Activated gamma-delta T cell treated with anti-CD3 and anti-CD28 coated beads, Interleukin-2, amount 50 U/mL, for 16 hours (primary cell): ENCODE results near the gene KCNQ5.

ENCODE experiments used
- DNase-seq: peaks from one replicate; pipeline ENCODE4 v3.0.0-alpha.2; 2020; ENCODE audit warnings: low read depth

KCNQ5 gene

DNA sequence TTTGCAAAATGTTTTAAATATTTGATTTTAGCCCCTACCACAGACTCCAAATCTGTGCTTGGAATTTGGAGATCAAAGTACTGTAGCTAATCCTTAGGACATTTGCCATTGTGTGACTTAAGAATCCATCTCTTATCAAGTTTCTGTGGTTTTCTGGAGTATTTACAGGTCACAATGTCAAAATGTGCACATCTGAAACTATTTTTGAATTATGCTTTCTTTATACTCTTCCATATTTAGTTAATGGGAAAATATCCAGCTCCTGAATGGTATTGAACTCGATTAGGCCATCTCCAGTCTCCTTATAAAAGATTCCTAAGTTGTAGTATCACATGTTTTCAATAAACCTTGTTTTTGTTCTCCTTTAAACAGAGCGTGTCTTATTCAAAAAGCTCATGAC, 441.0 kb downstream of the KCNQ5 start:
- DNase-seq, result no peak

DNA sequence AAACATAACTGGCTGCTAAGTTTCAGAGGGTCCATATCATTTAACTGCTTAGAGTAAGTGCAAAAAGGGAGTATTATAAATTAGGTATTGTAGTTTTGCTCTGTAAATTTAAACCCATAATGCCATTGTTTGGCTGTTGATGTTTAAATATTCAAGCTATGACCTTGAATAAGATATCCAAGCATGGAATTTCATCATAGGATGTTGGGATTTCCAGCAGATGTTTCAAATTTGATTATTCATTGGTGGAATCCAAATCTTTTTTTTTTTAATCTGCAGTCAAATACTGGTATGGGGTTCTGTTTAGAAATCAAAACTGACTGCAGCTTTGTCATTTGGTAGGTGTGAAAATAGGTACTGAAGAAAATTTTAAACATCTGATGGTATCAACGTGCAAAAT, 442.4 kb downstream of the KCNQ5 start:
- DNase-seq, result no peak

DNA sequence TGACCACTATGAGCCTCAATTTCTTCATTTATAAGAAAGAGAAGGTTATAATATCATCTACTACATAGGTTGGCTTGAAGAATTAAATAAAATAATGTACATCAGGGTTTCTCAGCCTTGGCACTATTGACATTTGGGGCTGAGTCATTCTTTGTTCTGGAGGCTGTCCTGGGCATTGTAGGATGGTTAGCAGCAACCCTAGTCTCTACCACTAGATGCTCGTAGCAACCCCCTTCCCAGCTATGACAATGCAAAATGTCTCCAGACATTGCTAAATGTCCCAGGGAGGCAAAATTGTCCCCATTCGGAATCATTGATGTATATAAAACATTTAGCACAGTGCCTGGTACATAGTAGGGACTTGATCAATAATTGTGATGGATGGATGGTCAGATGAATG, 451.4 kb downstream of the KCNQ5 start:
- DNase-seq, result no peak

DNA sequence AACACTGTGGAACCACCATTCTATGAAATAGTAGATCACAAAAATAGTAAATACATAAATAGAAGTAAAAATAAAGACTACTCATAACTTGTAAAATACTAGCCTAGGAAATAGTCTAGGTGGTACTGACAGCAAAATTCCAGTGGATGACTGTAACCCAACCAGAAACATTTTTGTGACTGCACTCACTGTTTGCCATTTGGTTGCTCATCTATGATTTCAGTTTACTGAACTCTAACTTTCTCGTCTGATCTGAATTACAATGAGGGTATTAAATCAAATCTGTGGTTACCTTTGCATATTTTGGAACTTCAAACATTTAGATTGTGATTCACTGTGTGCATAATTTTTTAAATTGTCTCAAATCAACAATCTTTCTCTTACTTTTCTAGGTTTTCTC, 452.3 kb downstream of the KCNQ5 start:
- DNase-seq, result no peak

DNA sequence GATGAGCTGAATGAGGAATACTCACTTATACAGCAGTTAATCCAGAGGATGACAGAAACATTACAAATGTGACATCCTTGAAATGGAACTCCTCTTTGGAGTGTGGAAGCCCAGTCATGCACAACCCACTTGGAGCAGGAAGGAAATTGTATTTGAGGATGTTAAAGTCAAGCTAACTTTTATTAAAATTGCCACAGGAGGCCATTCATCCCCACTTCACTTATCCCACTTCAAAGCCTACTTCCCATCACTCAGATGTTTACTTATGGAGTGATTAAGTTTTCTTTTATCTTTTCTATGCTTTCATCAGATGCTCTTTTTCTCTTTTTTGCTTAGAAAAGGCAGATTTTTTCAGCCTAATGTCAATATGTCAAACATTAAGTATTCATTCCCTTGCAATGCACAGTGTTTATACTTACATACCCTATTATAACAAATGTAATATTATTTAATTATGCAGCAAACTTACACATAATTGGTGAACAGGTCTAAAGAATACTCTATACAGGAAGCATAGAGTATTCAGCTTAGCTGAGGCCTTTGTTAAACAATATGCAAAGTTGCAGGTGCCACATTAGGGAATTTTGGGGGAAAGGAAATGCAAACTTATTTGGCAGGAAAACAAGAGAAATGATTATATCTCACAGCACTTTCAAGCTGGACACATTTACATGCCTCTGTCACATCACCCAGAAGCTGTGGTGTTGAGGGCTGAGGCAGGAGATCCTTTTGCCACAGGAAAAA, 454.5 kb downstream of the KCNQ5 start:
- DNase-seq, result no peak

DNA sequence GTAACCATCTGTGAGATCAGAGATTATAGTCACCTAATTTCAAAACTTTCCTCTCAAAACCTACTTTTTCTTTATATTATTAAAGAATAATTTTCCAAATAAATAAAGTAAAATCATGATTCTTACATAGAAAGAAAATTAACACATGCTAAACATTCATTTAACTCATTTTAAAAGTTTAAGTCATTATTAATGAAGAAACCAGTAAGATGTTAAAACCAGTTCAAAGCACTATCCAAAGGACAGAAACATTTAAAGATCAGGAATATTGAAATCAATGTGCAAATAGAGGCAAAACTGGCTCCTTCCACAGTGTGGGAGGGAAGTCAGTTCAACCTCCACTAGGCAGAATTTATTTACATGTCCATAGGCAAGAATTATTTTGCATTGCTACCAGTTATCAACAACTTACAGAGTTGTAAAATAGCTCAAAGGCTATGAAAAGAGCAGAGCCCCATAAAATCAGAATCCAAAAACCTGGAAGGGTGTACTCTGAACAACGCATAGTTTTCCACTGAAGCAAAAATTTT, 456.5 kb downstream of the KCNQ5 start:
- DNase-seq, result no peak

DNA sequence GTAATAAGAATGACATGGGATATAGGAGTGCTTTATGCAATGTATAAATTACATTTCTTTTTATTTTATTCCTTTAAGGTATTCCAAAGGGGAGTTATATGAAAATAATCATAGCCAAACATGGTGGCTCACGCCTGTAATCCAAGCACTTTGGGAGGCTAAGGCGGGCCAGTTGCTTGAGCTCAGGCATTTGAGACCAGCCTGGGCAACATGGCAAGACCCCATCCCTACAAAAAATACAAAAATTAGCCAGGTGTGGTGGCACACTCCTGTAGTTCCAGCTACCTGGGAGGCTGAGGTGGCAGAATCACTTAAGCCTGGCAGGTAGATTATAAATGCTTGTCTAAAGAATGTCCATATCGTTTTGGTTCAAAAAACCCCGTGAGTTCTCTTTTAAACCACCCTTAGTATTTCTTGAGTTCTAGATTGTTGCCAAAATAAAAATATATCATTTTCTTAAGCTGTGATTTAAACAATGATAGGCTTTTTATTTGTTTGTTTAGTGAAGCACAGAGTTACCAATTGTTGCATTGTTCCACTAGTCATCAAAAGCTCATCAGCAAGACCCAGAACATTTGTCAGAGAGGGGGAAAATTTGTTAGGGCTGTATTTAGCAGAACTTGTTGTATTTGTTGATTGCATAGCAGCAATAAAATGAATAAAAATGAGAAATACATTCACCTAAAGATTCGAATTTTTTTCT, 457.2 kb downstream of the KCNQ5 start:
- no peak for DNase-seq

DNA sequence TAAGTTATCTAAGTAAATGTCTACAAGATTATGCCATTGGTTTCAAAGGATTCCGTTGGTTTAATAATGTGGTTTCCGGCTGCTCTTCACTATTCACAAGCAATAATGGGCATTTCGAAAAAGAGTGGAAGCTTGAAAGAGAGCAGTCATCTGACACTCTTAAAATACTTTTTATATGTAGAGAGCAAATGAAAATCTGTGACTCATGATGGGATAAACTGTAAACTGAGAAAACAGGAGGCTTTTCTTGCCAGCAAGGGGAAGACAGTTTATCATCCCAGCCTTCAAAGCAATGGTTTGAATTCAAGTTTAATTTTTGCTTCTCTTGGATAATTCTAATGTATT, 457.7 kb downstream of the KCNQ5 start:
- no peak for DNase-seq

DNA sequence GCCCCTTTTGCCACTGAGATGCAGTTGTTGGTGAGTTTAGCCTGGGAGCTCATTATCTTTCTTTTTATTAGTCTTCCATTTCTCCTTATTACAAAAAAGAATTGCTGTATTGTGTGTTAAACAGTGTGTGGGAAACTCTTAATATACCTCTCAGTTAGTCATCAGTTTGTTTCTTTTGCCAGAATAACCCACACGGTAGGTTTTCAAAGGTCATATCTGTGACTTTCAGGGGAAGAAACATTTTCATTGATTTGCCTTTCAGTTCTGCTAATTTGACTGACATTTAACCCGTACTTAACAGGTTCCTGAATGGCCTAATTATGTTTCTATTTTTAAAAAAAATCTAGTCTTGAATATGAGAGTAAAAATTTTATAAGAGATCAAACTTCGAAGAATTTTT, 458.1 kb downstream of the KCNQ5 start:
- DNase-seq, result no peak

DNA sequence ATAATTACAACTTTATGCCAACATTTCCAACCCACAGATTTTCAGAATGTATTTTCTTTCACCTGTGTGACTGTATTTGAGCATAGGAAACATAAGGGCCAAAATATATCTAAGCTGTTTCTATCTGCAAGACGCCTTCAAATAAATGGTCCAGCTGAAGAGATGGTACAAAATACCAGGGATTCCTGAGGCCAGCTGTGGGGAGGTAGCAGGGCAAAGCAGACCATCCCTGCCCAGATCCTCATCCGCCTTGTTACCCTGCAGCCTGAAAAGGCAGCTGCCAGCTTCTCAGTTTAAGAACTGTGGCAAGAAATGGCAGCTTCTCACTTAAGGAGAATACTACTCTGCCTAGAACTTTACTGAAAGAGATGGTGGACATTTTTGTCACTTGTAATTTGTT, 460.1 kb downstream of the KCNQ5 start:
- no peak for DNase-seq

DNA sequence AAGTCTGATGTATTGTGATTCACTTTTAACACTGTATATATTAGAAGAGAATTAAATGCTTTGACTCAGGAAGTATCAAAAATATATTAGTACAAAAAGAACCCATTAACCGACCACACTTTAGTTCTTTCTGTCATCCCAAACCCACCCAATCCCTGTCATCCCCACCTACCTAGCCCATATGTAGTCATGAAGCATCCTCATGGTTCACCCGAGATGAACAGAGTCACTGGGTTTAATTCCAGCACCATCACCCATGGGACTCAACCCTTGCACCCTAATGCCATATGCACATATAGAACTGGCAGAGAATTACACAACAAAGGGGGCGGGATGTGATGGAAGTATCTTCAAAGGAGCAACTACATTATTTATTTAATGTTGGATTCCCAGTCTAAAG, 462.0 kb downstream of the KCNQ5 start:
- DNase-seq, result no peak

DNA sequence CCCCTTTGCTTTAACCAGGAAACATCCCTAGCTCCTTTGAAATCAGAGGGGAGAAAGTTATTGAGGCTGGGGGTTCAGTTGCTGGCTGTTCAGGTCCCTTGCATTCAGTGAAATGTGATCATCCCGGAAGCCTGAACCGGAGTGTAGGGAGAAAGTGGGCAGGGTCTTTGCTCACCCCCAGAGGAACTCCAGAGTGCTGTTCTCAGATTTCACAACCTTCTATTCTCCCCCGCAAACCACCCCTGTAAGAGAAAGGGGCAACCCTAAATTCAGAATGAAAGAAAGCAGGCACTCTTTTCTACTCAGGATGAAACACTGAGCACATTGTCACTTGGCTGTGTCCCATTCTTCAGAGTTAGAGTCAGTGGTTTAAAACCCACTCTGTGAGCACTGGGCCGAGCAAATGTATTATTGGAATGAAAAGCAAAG, 463.6 kb downstream of the KCNQ5 start:
- DNase-seq, result no peak

DNA sequence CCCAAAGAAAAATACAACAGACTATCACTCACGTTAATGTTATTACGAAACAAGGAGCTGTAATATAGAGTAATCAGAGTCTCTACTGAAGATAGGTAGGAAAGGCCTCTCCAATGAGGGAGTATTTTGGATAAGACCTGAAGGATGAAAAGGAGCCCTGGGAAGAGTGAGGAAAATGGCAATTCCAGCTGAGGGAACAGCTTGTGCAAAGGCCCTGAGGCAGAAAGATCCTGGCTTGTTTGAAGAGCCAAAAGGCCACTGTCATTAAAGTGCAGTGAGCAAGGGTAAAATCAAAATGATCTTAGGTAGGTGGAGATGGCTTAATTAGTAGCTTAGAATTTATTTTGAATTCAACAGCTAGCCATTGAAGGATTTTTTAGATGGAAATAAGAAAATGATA, 464.9 kb downstream of the KCNQ5 start:
- DNase-seq, result no peak

DNA sequence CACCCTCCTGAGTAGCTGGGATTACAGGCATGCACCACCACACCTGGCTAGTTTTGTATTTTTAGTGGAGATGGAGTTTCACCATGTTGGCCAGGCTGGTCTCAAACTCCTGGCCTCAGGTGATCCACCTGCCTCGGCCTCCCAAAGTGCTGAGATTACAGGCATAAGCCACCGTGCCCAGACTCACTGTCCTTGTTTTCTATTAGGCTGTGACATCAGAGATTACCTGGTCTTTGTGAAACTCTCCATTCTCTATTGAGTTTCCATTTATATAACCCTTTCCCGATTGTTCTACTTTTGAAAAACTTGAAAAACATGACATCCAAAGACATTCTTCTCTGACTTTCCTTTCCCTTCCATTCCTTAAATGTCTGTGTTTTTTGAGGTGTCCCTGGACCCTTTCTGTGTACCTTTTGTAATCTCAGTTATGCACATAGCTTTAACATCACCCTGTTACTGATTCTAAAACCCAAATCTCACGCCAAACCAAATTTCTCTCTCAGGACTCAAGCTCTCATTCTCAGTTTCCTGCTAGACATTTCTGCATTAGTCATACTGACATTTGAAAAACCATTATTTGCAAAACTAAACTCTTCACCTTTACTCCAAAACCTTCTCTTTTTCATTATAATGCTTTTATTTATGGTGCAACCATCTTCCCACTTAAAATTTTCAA, 466.4 kb downstream of the KCNQ5 start:
- no peak for DNase-seq

DNA sequence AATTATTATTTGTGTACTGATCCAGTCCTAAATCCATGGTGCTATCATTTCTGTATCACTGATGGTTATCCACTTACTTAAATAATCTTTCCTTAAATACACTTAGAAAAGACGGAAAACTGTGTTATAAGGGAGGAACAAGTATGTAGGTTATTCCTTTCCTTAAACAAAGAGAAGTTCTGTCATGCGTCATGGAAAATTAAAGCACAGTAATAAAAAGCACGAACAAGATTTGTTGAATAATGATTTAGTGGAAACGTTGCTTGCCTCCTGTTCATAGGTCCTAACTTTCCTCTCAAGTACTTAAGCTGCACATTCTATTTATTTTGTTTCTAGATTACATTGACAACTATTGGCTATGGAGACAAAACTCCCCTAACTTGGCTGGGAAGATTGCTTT, 483.1 kb downstream of the KCNQ5 start:
- DNase-seq, result no peak

DNA sequence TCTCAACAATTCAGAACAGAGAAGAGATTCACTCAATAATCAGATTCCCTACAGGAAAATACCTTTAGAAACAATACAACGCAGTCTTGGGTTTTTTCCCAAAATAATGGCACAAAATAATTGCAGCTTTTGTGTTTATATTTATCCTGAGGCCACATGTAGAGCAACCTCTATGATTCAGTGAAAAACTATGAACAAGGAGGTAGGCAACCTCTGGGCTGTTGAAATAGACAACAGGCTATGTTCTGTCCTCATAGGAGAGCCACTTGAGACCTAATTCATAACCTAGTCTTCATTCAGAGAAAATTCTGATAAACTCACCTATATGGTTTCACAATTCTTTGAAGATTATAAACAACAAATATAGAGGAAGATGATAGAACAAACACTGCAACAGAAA, 485.2 kb downstream of the KCNQ5 start:
- no peak for DNase-seq

DNA sequence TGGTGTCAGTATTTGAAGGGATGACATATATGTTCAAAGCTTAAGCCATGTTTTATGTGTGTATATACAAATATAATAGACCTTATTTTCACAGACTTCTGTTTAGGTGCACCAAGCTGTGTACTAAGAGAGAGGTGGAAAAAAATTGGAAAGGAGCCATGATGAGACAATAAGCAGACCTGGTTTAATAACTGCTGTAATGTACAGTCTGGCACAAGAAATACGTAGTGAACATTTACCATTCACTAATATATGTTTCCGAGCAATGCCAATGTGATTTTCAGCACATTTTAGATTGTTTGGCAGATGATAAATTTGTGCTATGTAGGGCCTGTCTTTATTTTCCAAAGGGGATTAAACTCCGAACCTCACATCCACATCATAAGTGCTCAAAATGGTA, 487.1 kb downstream of the KCNQ5 start:
- no peak for DNase-seq

DNA sequence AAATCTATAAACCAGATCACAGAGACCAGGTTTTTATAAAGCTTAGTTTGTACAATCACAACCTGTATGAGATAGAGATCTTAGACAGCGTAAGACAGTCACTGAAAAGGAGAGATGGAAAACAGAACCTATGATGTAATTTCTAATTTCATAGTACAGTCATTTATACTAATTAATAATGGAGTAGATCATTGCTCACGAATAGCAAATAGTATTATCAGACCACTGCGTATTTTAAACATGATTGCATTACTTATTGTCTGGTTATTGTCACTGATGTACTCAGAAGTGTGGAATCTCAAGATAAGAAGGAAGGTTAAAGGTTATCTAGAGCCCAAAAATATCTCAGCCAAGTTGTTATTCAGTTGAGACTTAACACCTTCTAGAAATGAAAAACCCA, 487.8 kb downstream of the KCNQ5 start:
- DNase-seq, result no peak

DNA sequence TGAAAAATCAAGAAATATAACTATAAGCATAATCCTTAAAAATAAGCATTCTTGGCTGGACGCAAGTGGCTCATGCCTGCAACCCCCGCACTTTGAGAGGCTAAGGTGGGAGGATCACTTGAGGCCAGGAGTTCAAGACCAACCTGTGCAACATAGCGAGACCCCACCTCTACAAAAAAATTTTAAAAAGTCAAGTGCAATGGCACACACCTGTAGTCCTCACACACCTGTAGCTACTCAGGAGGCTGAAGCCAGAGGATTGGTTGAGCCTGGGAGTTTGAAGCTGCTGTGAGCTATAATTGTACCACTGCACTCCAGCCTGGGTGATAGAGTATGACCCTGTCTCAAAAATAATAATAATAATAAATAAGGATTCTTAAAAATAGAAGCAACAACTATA, 494.5 kb downstream of the KCNQ5 start:
- no peak for DNase-seq

DNA sequence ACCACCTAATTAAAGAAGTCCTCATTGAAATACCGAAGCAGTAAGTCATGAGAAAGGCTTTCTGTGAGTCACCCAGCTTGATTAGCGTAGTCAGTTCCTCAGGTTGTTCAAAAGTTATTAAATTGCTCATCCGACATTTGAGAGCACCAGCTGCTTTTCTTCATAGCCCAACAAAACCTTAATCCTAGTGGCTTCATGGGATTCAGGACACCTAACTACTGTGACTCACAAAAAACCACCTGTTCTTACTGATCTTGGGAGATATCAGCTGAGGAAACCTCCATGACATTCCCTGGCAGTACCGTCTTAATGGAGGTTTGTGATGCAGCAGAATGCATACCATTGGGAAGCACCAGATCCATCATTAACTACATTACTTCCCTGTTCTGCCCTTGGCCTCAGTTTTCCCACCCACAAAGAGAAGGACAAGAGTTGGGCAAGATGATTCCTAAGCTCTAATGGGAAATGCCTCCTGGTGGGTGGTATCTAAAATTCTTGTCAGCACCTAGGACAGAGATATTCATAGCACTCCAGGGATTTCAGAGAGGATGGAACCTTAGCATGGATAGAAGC, 499.6 kb downstream of the KCNQ5 start:
- no peak for DNase-seq

DNA sequence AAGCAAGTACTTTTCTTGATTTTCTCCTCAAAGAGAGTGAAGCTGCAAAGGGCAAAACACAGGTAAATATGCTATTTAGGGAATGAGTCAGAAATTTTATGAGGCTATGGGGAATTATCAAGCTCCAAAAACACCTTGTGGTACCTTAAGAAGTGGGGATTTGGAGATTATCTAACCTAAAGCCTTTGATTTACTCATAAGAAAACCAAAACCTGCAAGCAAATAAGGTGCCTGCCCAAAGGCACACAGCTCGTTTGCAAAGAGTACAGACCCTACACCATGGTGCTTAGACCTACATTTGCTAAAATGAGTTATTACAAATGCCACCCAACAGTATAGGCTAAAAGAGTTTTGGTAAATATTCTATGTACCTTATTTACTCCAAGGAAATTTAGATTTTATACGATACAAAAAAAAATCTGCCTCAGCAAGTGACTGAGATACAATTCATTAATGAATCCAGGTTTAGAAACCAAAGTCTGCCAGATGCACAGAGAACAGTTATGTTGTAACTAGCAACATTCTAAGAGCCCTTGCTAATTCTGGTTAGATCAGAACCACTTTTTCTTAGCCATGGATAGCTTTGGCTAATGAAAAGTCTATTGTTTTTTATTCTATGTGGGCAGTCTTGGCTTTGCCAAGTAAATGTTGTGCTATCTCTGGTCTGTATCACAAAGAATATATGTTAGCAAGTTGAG, 501.9 kb downstream of the KCNQ5 start:
- DNase-seq, result no peak
